HEK293 (cell line): Measurements from ENCODE around the gene GADD45GIP1.

Source experiments
- CTCF ChIA-PET: fragments of 350-600 bp; formaldehyde crosslinking; extraction: SDS; loops from one replicate; lab custom pipeline; 2021; ENCODE audit warnings: antibody characterized with exemption; lab: Yijun Ruan, JAX
- POLR2A ChIA-PET: fragments of 300-600 bp; formaldehyde crosslinking; extraction: SDS; loops from one replicate; lab custom pipeline; 2020; ENCODE audit warnings: antibody characterized with exemption, inconsistent platforms; lab: Yijun Ruan, JAX
- H3K27ac ChIP-seq: fragments of 200-500 bp; sonication (Bioruptor generic); 2 replicates; pipeline ENCODE4 v1.5.1; 2014; ENCODE audit warnings: low read depth, low read length, control low read depth, inconsistent platforms; ENCODE audit errors: extremely low read depth
- H3K36me3 ChIP-seq, 2 experiments: fragments of 200-500 bp in 1 of 2; sonication (Bioruptor generic) in 1 of 2; 1 replicate in 1 of 2; 2 replicates in 1 of 2; pipeline ENCODE4 v1.5.1; 2014 to 2017; ENCODE audit warnings: inconsistent platforms in 2 of 2, low read length in 2 of 2; ENCODE audit not compliant: control insufficient read depth in 2 of 2, insufficient read depth in 1 of 2
- H3K4me1 ChIP-seq: fragments of 200-500 bp; sonication (Bioruptor generic); 2 replicates; pipeline ENCODE4 v1.5.1; 2014; ENCODE audit warnings: mild to moderate bottlenecking, low read length, inconsistent platforms; ENCODE audit not compliant: control insufficient read depth, insufficient read depth
- H3K4me3 ChIP-seq: 2 replicates; pipeline ENCODE4 v1.5.1; 2011; ENCODE audit warnings: low read depth, mild to moderate bottlenecking, control low read depth, low read length, moderate library complexity
- H3K9me3 ChIP-seq: fragments of 200-500 bp; sonication (Bioruptor generic); 2 replicates; pipeline ENCODE4 v1.5.1; 2014; ENCODE audit warnings: low read depth, low read length, inconsistent platforms; ENCODE audit not compliant: control insufficient read depth, insufficient read depth
- GLIS1 ChIP-seq: fragments of 450-650 bp; formaldehyde crosslinking; IDR thresholded peaks from 2 replicates; pipeline ENCODE4 v1.5.1; 2016; ENCODE audit warnings: missing biosample characterization, missing genetic modification characterization
- GLIS2 ChIP-seq: fragments of 450-650 bp; formaldehyde crosslinking; IDR thresholded peaks from 2 replicates; pipeline ENCODE4 v1.5.1; 2016; ENCODE audit warnings: missing biosample characterization, missing genetic modification characterization
- KLF8 ChIP-seq: fragments of 450-650 bp; formaldehyde crosslinking; IDR thresholded peaks from 2 replicates; pipeline ENCODE4 v1.5.1; 2016; ENCODE audit warnings: missing biosample characterization, missing genetic modification characterization
- MZF1 ChIP-seq: fragments of 450-650 bp; formaldehyde crosslinking; IDR thresholded peaks from 2 replicates; pipeline ENCODE4 v1.5.1; 2017; ENCODE audit warnings: missing biosample characterization, missing genetic modification characterization, borderline replicate concordance
- OSR2 ChIP-seq: fragments of 450-650 bp; formaldehyde crosslinking; IDR thresholded peaks from 2 replicates; pipeline ENCODE4 v1.5.1; 2016; ENCODE audit warnings: missing biosample characterization, missing genetic modification characterization
- SP7 ChIP-seq: fragments of 450-650 bp; formaldehyde crosslinking; IDR thresholded peaks from 2 replicates; pipeline ENCODE4 v1.5.1; 2016; ENCODE audit warnings: missing biosample characterization, missing genetic modification characterization
- YY1 ChIP-seq: fragments of 450-650 bp; formaldehyde crosslinking; IDR thresholded peaks from 2 replicates; pipeline ENCODE4 v1.5.1; 2018; ENCODE audit warnings: missing biosample characterization, missing genetic modification characterization
- ZBTB20 ChIP-seq: fragments of 450-650 bp; formaldehyde crosslinking; IDR thresholded peaks from 2 replicates; pipeline ENCODE4 v1.5.1; 2016; ENCODE audit warnings: missing biosample characterization, missing genetic modification characterization
- ZBTB21 ChIP-seq: fragments of 450-650 bp; formaldehyde crosslinking; IDR thresholded peaks from 2 replicates; pipeline ENCODE4 v1.5.1; 2017; ENCODE audit warnings: missing biosample characterization, missing genetic modification characterization
- ZEB2 ChIP-seq: fragments of 450-650 bp; formaldehyde crosslinking; IDR thresholded peaks from 2 replicates; pipeline ENCODE4 v1.5.1; 2016; ENCODE audit warnings: missing biosample characterization, missing genetic modification characterization
- ZFP3 ChIP-seq: fragments of 450-650 bp; formaldehyde crosslinking; IDR thresholded peaks from 2 replicates; pipeline ENCODE4 v1.5.1; 2016; ENCODE audit warnings: low read depth, missing biosample characterization, missing genetic modification characterization
- ZNF157 ChIP-seq: fragments of 450-650 bp; formaldehyde crosslinking; IDR thresholded peaks from 2 replicates; pipeline ENCODE4 v1.5.1; 2016; ENCODE audit warnings: missing biosample characterization, missing genetic modification characterization
- ZNF510 ChIP-seq: fragments of 450-650 bp; formaldehyde crosslinking; IDR thresholded peaks from 2 replicates; pipeline ENCODE4 v1.5.1; 2018; ENCODE audit warnings: mild to moderate bottlenecking, missing genetic modification characterization, missing biosample characterization; ENCODE audit not compliant: insufficient replicate concordance
- ZNF555 ChIP-seq: fragments of 450-650 bp; formaldehyde crosslinking; conservative IDR thresholded peaks from 2 replicates; pipeline ENCODE4 v1.5.1; 2017; ENCODE audit warnings: missing biosample characterization, mild to moderate bottlenecking, missing genetic modification characterization, inconsistent platforms
- ZNF558 ChIP-seq: fragments of 450-650 bp; formaldehyde crosslinking; IDR thresholded peaks from 2 replicates; pipeline ENCODE4 v1.5.1; 2016; ENCODE audit warnings: missing biosample characterization, missing genetic modification characterization
- ZNF561 ChIP-seq: fragments of 450-650 bp; IDR thresholded peaks from 2 replicates; pipeline ENCODE4 v1.5.1; 2018; ENCODE audit warnings: missing biosample characterization, missing genetic modification characterization, borderline replicate concordance
- ZNF629 ChIP-seq: fragments of 450-650 bp; formaldehyde crosslinking; IDR thresholded peaks from 2 replicates; pipeline ENCODE4 v1.5.1; 2017; ENCODE audit warnings: missing biosample characterization, missing genetic modification characterization
- ZNF658 ChIP-seq: fragments of 450-650 bp; formaldehyde crosslinking; IDR thresholded peaks from 2 replicates; pipeline ENCODE4; 2016; ENCODE audit warnings: missing biosample characterization, missing genetic modification characterization
- ZNF660 ChIP-seq: fragments of 450-650 bp; IDR thresholded peaks from 2 replicates; pipeline ENCODE4 v1.5.1; 2018; ENCODE audit warnings: missing biosample characterization, mild to moderate bottlenecking, missing genetic modification characterization
- ZNF785 ChIP-seq: fragments of 450-650 bp; formaldehyde crosslinking; IDR thresholded peaks from 2 replicates; pipeline ENCODE4 v1.5.1; 2016; ENCODE audit warnings: missing biosample characterization, missing genetic modification characterization
- ZNF843 ChIP-seq: fragments of 450-650 bp; formaldehyde crosslinking; IDR thresholded peaks from 2 replicates; pipeline ENCODE4 v1.5.1; 2016; ENCODE audit warnings: missing biosample characterization, missing genetic modification characterization
- TF ChIP-seq, protein P1 (sequence below): fragments of 450-650 bp; formaldehyde crosslinking; IDR thresholded peaks from 2 replicates; pipeline ENCODE4 v1.5.1; 2016; ENCODE audit warnings: missing biosample characterization, missing genetic modification characterization
- TF ChIP-seq, protein P2 (sequence below): fragments of 450-650 bp; formaldehyde crosslinking; IDR thresholded peaks from 2 replicates; pipeline ENCODE4 v1.5.1; 2017; ENCODE audit warnings: missing biosample characterization, missing genetic modification characterization
- TF ChIP-seq, protein P3 (sequence below): fragments of 450-650 bp; formaldehyde crosslinking; IDR thresholded peaks from 2 replicates; pipeline ENCODE4 v1.5.1; 2016; ENCODE audit warnings: missing biosample characterization, missing genetic modification characterization, borderline replicate concordance
- TF ChIP-seq, protein P4 (sequence below): fragments of 450-650 bp; formaldehyde crosslinking; IDR thresholded peaks from 2 replicates; pipeline ENCODE4 v1.5.1; 2017; ENCODE audit warnings: missing biosample characterization, missing genetic modification characterization
- TF ChIP-seq, protein P5 (sequence below): fragments of 450-650 bp; IDR thresholded peaks from 2 replicates; pipeline ENCODE4 v1.5.1; 2018; ENCODE audit warnings: missing biosample characterization, mild to moderate bottlenecking, missing genetic modification characterization
- TF ChIP-seq, protein P6 (sequence below): fragments of 450-650 bp; formaldehyde crosslinking; optimal IDR thresholded peaks from 2 replicates; pipeline ENCODE3; 2016; ENCODE audit warnings: missing biosample characterization, mild to moderate bottlenecking, missing genetic modification characterization

Gene GADD45GIP1

DNA sequence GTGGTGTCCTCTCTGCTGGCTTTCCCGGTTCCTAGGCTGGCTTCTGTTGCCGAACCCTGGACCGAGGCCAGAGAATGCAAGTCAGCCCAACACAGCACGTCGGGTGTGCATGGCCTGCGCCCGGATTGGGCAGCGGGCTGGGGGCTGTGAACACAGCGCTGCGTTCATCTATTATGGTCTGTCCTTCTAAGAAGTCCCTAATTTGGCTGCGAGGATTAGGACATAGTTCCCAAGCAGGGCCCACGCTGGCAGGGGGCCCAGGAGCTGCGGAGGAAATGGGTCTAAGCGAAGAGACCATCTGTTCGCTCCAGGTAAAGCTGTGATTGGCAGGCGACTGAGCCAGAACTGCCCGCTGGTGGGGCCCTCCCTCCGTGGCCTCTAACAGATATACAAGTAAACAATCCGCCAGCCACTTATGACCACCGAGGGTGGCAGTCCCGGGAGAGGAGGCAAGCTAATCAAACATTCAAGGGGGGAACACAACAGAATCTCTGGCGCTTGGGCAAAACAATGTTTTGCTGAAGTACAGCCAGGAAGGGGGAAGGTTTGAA is 43.9 kb downstream of the GADD45GIP1 start:
- Histone ChIP-seq H3K27ac (peak overlapping the region; percentile 48), H3K36me3 (no peaks in the 10 kb centered on the region), H3K9me3 (no peaks in the 10 kb centered on the region), H3K4me3 (no peak overlapping the region), H3K4me1 (peaks cover 13% of the 10 kb centered on the region)
- ChIA-PET CTCF (interaction anchor here (0.6 to 1.0 kb wide), 3 partner anchors 53 to 154 kb away, joined by 3 to 6 read pairs (median 4); no protein-coding TSS in a partner anchor), POLR2A (interaction anchor here (0.6 to 1.1 kb wide), 3 partner anchors 22 to 958 kb away, joined by 3 to 8 read pairs (median 4); partner anchors contain the start of gene GCDH)
- TF ChIP-seq MZF1 (tag by site-specific recombination) (no peak), ZBTB20 (tag by site-specific recombination) (peak; percentile 95), ZNF558 (tag by site-specific recombination) (no peak; the same call in 1 of the 2 replicates), YY1 (tag by site-specific recombination) (0 out of 2 replicates have a peak, but pooled peaks have one; percentile 27), ZNF157 (tag by site-specific recombination) (no peak), ZEB2 (peak; percentile 82), ZFP3 (tag by site-specific recombination) (no peak), ZNF785 (tag by site-specific recombination) (no peak), ZNF629 (tag by site-specific recombination) (peak; percentile 56; the same call in 1 of the 2 replicates), ZBTB21 (tag by site-specific recombination) (0 out of 2 replicates have a peak, but pooled peaks have one; percentile 17), KLF8 (tag by site-specific recombination) (no peak), GLIS2 (tag by site-specific recombination) (peak; percentile 73), SP7 (tag by site-specific recombination) (peak; percentile 71; the same call in 1 of the 2 replicates), ZNF561 (tag by site-specific recombination) (0 out of 2 replicates have a peak, but pooled peaks have one; percentile 33), ZNF658 (no peak), ZNF555 (tag by site-specific recombination) (no peak), OSR2 (tag by site-specific recombination) (peak; percentile 51), ZNF660 (tag by site-specific recombination) (peak; percentile 29; the same call in 1 of the 2 replicates), ZNF510 (tag by site-specific recombination) (no peak), GLIS1 (tag by site-specific recombination) (peak; percentile 99), ZNF843 (tag by site-specific recombination) (0 out of 2 replicates have a peak, but pooled peaks have one; percentile 17)
- TF ChIP-seq, protein P1, sequence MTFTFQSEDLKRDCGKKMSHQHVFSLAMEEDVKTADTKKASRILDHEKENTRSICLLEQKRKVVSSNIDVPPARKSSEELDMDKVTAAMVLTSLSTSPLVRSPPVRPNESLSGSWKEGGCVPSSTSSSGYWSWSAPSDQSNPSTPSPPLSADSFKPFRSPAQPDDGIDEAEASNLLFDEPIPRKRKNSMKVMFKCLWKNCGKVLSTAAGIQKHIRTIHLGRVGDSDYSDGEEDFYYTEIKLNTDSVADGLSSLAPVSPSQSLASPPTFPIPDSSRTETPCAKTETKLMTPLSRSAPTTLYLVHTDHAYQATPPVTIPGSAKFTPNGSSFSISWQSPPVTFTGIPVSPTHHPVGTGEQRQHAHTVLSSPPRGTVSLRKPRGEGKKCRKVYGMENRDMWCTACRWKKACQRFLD (tag by site-specific recombination), result no peak
- TF ChIP-seq, protein P2, sequence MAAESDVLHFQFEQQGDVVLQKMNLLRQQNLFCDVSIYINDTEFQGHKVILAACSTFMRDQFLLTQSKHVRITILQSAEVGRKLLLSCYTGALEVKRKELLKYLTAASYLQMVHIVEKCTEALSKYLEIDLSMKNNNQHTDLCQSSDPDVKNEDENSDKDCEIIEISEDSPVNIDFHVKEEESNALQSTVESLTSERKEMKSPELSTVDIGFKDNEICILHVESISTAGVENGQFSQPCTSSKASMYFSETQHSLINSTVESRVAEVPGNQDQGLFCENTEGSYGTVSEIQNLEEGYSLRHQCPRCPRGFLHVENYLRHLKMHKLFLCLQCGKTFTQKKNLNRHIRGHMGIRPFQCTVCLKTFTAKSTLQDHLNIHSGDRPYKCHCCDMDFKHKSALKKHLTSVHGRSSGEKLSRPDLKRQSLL (tag by site-specific recombination), result 0 out of 2 replicates have a peak, but pooled peaks have one; percentile 60
- TF ChIP-seq, protein P3, sequence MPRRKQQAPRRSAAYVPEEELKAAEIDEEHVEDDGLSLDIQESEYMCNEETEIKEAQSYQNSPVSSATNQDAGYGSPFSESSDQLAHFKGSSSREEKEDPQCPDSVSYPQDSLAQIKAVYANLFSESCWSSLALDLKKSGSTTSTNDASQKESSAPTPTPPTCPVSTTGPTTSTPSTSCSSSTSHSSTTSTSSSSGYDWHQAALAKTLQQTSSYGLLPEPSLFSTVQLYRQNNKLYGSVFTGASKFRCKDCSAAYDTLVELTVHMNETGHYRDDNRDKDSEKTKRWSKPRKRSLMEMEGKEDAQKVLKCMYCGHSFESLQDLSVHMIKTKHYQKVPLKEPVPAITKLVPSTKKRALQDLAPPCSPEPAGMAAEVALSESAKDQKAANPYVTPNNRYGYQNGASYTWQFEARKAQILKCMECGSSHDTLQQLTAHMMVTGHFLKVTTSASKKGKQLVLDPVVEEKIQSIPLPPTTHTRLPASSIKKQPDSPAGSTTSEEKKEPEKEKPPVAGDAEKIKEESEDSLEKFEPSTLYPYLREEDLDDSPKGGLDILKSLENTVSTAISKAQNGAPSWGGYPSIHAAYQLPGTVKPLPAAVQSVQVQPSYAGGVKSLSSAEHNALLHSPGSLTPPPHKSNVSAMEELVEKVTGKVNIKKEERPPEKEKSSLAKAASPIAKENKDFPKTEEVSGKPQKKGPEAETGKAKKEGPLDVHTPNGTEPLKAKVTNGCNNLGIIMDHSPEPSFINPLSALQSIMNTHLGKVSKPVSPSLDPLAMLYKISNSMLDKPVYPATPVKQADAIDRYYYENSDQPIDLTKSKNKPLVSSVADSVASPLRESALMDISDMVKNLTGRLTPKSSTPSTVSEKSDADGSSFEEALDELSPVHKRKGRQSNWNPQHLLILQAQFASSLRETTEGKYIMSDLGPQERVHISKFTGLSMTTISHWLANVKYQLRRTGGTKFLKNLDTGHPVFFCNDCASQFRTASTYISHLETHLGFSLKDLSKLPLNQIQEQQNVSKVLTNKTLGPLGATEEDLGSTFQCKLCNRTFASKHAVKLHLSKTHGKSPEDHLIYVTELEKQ (tag by site-specific recombination), result no peak
- TF ChIP-seq, protein P4, sequence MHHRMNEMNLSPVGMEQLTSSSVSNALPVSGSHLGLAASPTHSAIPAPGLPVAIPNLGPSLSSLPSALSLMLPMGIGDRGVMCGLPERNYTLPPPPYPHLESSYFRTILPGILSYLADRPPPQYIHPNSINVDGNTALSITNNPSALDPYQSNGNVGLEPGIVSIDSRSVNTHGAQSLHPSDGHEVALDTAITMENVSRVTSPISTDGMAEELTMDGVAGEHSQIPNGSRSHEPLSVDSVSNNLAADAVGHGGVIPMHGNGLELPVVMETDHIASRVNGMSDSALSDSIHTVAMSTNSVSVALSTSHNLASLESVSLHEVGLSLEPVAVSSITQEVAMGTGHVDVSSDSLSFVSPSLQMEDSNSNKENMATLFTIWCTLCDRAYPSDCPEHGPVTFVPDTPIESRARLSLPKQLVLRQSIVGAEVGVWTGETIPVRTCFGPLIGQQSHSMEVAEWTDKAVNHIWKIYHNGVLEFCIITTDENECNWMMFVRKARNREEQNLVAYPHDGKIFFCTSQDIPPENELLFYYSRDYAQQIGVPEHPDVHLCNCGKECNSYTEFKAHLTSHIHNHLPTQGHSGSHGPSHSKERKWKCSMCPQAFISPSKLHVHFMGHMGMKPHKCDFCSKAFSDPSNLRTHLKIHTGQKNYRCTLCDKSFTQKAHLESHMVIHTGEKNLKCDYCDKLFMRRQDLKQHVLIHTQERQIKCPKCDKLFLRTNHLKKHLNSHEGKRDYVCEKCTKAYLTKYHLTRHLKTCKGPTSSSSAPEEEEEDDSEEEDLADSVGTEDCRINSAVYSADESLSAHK (tag by site-specific recombination), result no peak
- TF ChIP-seq, protein P5, sequence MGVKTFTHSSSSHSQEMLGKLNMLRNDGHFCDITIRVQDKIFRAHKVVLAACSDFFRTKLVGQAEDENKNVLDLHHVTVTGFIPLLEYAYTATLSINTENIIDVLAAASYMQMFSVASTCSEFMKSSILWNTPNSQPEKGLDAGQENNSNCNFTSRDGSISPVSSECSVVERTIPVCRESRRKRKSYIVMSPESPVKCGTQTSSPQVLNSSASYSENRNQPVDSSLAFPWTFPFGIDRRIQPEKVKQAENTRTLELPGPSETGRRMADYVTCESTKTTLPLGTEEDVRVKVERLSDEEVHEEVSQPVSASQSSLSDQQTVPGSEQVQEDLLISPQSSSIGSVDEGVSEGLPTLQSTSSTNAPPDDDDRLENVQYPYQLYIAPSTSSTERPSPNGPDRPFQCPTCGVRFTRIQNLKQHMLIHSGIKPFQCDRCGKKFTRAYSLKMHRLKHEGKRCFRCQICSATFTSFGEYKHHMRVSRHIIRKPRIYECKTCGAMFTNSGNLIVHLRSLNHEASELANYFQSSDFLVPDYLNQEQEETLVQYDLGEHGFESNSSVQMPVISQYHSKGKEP (tag by site-specific recombination), result peak; percentile 96
- TF ChIP-seq, protein P6, sequence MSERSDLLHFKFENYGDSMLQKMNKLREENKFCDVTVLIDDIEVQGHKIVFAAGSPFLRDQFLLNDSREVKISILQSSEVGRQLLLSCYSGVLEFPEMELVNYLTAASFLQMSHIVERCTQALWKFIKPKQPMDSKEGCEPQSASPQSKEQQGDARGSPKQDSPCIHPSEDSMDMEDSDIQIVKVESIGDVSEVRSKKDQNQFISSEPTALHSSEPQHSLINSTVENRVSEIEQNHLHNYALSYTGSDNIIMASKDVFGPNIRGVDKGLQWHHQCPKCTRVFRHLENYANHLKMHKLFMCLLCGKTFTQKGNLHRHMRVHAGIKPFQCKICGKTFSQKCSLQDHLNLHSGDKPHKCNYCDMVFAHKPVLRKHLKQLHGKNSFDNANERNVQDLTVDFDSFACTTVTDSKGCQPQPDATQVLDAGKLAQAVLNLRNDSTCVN (tag by site-specific recombination), result no peak
